GM18861 (cell line): ENCODE data around the gene ZNF362.
"Not testable (repeated sequence)": the region's sequence is repeated elsewhere in the genome, so short reads cannot be mapped to it uniquely, and the experiment has no call there.

Experiments
- ATAC-seq: cut with Tn5 transposase; IDR thresholded peaks from one replicate; pipeline ENCODE4 v1.9.1; 2021; ENCODE audit not compliant: unreplicated experiment

ZNF362 gene

GRCh38 chr1:33282791-33283190, 26.5 kb downstream of the ZNF362 start:
- ATAC-seq: no peak

GRCh38 chr1:33284049-33284448, 27.8 kb downstream of the ZNF362 start:
- ATAC-seq: no peak

GRCh38 chr1:33286451-33287185, 30.3 kb downstream of the ZNF362 start:
- no peak for ATAC-seq

GRCh38 chr1:33287317-33287716, 31.0 kb downstream of the ZNF362 start:
- no peak for ATAC-seq

GRCh38 chr1:33288976-33289857, 32.9 kb downstream of the ZNF362 start:
- ATAC-seq: no peak

GRCh38 chr1:33289858-33290154, 33.5 kb downstream of the ZNF362 start:
- no peak for ATAC-seq

GRCh38 chr1:33290615-33291014, 34.3 kb downstream of the ZNF362 start:
- not testable (repeated sequence) for ATAC-seq

- ATAC-seq: no peak
Measured at GRCh38 chr1:33292726-33293340, 36.5 kb downstream of the ZNF362 start.

- no peak for ATAC-seq
Measured at GRCh38 chr1:33294071-33295010, 38.0 kb downstream of the ZNF362 start.

GRCh38 chr1:33295023-33295422, 38.7 kb downstream of the ZNF362 start:
- no peak for ATAC-seq

GRCh38 chr1:33295450-33296081, 39.3 kb downstream of the ZNF362 start:
- ATAC-seq: peak; percentile 72

GRCh38 chr1:33296082-33296458, 39.8 kb downstream of the ZNF362 start:
- ATAC-seq: no peak

- no peak for ATAC-seq
Measured at GRCh38 chr1:33296824-33297223, 40.5 kb downstream of the ZNF362 start.

GRCh38 chr1:33297911-33298622, 41.8 kb downstream of the ZNF362 start:
- ATAC-seq: no peak

GRCh38 chr1:33298623-33299277, 42.5 kb downstream of the ZNF362 start:
- no peak for ATAC-seq

- no peak for ATAC-seq
Measured at GRCh38 chr1:33299461-33300155, 43.3 kb downstream of the ZNF362 start.

- ATAC-seq: no peak
Measured at GRCh38 chr1:33300673-33301072, 44.4 kb downstream of the ZNF362 start.

- ATAC-seq: no peak
Measured at GRCh38 chr1:33301273-33301984, 45.1 kb downstream of the ZNF362 start.
